ENCODE data around the gene ZSCAN20.

ZSCAN20 gene

GRCh38 chr1:33445108-33445507 is 27.3 kb upstream of the ZSCAN20 start:
- no peak for DNase-seq

DNA sequence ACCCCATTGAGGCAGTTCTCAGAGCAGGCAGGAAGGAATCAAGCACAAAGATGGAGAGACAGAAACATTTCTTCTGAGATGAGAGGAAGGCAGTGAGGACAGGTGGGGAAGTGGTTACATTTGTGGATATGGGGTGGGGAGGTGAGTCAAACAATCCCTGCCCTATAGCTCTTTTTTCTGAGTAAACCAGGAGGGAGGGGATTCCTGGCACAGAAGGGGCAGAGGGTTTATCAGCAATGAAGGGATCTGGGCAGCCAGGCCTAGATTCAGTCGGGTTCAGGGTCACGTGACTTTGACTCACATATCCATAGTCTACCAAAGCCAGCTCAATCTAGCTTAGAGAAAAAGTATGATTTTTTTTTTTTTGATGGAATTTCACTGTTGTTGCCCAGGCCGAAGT is 25.9 kb upstream of the ZSCAN20 start:
- DNase-seq, result no peak

DNA sequence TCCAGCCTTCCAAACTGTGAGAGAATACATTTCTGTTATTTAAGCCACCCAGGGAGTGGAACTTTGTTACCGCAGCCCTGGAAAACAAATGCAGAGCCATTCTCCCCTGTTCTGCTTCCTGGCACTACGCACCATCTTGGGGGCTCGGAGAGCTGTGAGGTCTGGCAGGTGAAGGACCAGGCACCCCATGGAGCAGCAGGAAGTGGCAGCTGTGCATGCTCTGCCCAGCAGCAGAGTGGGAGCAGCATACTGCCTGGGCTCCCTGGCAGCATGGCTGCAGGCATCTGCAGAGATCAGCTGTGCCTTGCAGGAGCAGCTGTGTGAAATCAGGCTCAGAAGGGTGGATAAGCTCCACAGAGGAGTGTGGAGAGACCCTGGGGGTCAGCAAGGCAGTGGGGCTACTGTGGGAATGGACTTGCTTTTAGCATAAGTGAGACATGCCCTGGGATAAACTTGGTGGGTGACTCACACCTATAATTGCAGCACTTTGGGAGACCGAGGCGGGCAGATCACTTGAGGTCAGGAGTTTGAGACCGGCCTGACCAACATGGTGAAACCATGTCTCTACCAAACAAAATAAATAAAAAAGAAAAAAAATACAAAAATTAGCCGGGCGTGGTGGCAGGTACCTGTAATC is 17.7 kb upstream of the ZSCAN20 start:
- no peak for DNase-seq

DNA sequence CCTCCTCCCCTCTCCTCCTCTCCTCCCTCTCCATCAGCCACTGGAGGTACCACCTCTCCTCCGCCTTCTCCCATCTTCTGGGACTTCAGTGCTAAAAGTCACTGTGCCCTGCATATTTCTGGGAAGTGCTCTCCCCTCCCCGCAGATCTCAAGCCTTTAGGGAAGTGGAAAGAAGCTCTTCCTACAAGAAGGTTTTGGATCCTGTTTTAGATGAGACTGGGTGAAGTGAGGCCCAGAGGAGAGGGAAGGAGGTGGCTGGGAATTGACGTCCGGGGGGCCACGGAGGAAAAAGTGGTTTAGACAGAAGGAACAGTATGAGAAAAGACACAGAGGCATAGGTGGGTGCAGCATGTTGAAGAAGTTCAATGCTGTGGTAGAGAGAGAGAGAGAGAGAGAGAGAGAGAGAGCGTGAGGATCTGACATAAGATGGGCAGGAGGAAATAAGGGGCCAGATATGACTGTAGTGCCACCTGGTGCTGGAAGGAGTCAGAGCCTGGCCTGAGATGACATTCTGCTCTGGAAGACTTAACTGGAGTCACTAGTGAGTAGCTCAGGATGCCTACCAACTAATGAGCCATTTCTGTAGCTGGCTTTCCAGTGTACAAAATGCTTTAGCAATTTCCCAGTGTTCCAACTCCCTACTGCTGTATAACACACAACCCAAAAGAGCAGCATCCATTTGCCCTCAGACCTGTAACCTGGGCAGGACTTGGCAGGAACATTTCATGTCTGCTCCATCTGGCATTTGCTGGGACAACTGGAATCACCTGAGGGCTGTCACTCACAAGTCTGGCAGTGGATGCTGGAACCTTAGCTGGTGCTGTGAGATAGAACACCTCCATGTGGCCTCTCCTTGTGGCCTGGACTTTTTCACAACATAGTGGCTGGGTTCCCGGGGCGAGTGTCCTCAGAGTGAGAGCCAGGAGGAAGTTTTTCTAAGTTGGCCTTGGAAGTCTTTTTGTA is 16.6 kb upstream of the ZSCAN20 start:
- peak; percentile 31 for DNase-seq

DNA sequence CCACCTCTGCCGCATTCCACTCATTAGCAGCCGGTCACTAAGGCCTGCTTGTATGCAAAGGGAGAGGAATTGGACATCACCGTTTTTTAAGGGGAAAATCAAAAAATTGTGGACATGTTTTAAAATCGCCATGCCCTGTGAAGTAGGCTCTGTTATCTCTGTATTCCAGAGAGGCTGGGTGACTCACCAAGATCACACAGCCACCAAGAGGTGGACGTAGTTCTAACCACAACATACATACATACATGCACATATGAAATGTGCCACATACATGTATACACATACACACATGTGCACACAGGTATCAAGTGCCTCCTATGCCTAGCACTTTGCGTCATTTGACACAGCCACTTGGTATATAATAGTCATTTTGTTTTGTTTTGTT is 16.0 kb upstream of the ZSCAN20 start:
- no peak for DNase-seq

DNA sequence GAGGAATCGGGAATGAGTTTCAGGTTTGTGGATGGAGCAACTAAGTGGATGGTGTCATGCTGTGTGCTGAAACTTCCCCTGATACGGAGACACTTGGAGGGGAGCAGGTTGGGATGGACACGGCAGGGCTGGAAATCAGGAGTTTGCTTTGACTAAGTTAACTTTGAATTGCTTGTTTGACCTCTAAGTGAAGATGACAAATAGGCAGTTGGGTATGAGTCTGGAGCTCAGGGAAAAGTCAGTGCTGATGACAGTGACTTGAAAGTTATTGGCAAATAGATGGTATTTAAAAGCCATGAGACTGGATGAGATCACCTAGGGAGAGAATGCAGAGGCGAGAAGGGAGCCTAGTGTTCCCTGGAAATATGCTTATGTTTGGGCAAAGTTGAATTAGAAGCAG is 12.8 kb upstream of the ZSCAN20 start:
- DNase-seq, result no peak

DNA sequence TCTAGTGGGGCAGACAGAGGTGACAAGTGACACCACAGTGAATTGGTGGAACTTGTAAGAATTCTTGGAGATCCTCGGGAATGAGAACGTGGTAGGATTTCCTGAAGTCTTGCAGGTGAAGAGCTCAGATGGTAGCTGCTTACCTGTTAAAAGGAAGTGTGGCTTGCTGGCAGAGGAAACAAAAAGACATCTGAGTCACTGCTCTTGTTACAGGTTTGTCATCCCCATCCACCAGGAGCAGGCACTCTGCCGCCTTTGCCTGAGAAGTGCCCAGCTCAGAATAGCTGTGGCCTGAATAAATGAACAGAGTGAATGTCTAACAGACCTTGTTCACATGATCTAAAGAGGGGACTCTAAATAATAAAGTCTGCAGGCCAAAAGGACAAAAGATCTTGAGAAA is 12.3 kb upstream of the ZSCAN20 start:
- no peak for DNase-seq

GRCh38 chr1:33460947-33461629 is 11.4 kb upstream of the ZSCAN20 start:
- DNase-seq, result no peak

DNA sequence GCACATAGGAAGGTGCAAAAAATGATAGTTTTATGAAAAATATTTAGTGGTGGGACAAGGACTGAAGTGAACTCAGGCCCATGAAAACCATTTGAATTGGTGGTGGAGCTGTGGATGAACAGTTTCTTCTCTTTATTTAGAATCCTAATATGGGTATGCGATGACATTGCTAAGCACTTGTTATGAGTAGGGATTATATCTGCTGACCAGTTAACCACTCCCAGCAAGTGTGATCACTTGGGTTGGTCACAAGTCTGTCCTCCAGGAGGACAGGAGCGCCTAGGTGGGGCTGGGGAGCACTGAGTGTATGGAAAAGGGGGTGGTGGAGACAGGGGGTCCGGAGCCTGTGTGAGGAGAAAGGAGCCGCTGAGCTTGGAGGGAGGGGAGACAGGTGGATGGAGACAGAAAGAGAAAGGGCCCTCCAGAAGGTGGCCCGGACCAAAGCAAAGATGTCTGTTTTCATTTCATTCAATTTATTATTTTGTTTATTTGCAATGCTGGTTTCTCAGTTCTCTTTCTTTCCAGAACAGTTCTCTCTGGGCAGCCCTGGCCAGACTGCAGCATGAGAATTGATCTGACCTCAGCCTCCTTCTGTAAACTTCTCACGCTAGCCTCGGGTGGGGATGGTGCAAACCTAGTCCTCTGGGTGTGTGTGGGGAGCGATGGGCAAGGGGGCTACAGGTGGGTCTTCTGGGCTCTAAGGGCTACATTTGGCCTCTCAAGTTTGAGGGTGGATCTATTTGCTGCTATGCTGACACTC is 9.9 kb upstream of the ZSCAN20 start:
- DNase-seq, result no peak

DNA sequence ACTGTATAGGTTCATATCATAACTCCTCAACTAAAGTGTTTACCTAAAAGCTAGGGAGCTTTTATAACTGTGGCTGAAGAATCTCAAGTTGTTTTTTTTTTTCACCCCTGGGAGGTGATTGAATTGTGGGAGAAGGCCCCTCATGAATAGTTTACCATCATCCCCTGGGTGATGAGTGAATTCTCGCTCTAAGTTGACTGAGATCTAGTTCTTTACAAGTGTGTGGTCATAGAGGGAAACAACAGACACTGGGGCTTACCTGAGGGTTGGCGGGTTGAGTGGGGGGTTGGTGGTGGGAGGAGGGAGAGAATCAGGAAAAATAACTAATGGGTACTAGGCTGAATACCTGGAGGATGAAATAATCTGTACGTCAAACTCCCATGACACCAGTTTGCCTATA is 7.9 kb upstream of the ZSCAN20 start:
- DNase-seq, result no peak

GRCh38 chr1:33465316-33465715 is 7.1 kb upstream of the ZSCAN20 start:
- no peak for DNase-seq

- DNase-seq, result no peak
These were observed 6.3 kb upstream of the ZSCAN20 start for GRCh38 chr1:33466159-33466558.

- DNase-seq, result no peak
These were observed 4.4 kb upstream of the ZSCAN20 start for GRCh38 chr1:33468011-33468410.

- no peak for DNase-seq
These were observed 3.9 kb upstream of the ZSCAN20 start for GRCh38 chr1:33468531-33468930.

GRCh38 chr1:33468967-33469366 is 3.5 kb upstream of the ZSCAN20 start:
- DNase-seq, result no peak

- DNase-seq, result no peak
These were observed 2.8 kb upstream of the ZSCAN20 start for GRCh38 chr1:33469691-33470090.

DNA sequence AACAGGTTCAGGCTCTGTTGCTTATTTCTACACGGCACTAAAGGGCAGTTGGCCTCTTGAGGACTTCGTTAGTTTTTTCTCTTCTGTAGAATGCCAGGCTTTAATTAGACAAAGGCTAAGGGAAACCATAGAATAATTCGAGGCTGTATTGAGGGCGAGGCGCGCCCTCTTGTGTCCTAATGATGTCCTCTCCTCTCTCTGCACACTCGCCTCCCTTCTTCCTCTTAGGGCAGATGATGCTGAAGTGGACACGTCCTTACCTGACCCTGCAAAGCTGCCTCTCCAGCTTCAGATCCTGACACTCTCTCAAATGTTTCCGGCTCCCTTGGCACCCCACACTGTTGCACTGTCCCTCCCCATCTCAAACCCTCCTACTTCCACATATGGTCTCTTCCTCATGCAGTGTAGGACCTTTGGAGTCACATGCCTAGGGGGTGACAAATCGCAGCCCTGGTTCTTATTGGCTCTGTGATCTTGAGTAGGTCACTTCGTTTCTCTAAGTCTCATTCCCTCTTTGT is 1.9 kb upstream of the ZSCAN20 start:
- peak; percentile 90 for DNase-seq

DNA sequence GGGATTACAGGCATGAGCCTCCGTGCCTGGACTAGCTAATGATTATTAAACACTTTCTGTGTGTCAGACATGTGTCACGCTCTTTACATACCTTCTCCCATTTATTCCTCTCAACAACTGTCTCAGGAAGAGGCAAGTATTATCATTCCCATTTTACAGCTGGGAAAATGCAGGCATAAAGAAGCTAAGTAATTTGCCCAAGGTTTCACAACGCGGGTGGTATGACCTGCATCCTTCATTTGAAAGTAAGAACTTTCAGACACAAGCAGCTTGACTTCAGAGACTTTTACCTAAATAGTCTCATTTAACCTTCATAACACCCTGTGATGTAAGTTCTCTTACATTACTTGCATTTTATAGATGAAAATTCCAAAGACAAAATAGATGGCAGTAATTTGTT is 1.0 kb upstream of the ZSCAN20 start:
- no peak for DNase-seq

- no peak for DNase-seq
These were observed 1.5 kb downstream of the ZSCAN20 start for GRCh38 chr1:33473900-33474299.

GRCh38 chr1:33477451-33477850 is 5.0 kb downstream of the ZSCAN20 start:
- DNase-seq, result no peak

- DNase-seq, result no peak
These were observed 10.0 kb downstream of the ZSCAN20 start for GRCh38 chr1:33482412-33482811.

- DNase-seq, result no peak
These were observed 16.2 kb downstream of the ZSCAN20 start for GRCh38 chr1:33488624-33489023.

DNA sequence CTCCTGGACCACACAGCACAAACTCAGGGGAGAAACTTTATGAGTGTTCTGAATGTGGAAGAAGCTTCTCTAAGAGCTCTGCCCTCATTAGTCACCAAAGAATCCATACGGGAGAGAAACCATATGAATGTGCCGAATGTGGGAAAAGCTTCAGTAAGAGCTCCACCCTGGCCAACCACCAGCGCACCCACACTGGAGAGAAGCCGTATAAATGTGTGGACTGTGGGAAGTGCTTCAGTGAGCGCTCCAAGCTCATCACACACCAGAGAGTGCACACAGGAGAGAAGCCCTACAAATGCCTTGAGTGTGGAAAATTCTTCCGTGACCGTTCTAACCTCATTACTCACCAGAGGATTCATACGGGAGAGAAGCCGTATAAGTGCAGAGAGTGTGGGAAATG is 22.5 kb downstream of the ZSCAN20 start:
- DNase-seq, result no peak

Data from NCI-H2107 (cell line).